Measurements from ENCODE around the gene RGS6.

- TF ChIP-seq CTCF (conservative IDR thresholded peaks at IDR 0.05 in 1 of 2, IDR thresholded peaks at IDR 0.05 in 1 of 2; ENCODE audit: low read depth in 1 of 2, low read length in 2 of 2) (no peak), EZH2 (IDR thresholded peaks at IDR 0.05; ENCODE audit: low read length, missing control alignments) (no peak)
Measured at GRCh38 chr14:72177251-72177650, 245.0 kb downstream of the RGS6 start.

Measured in fibroblast of lung (primary cell).